B cell (primary cell): ENCODE results near the gene E2F2. TPM values are rescaled to one million over a fixed set of nuclear protein-coding genes. Genes with fewer than 3 reads are reported as not detected.

Experiments
- ATAC-seq: fragments of 200-7000 bp; cut with Tn5 transposase; one replicate; pipeline ENCODE4 v1.10.0; 2021; ENCODE audit warnings: low read depth, mild to moderate bottlenecking, moderate number of reproducible peaks, moderate library complexity
- CTCF ChIA-PET: fragments of 350-600 bp; sonication (Branson Sonifier 250); formaldehyde crosslinking; loops from one replicate; lab custom pipeline; 2021; ENCODE audit warnings: antibody characterized with exemption, inconsistent platforms; lab: Charles Lee
- POLR2A ChIA-PET: fragments of 350-600 bp; sonication (Branson Sonifier 250); formaldehyde crosslinking; loops from one replicate; lab custom pipeline; 2021; ENCODE audit warnings: antibody characterized with exemption; lab: Charles Lee
- DNase-seq: peaks from one replicate; pipeline ENCODE4 v3.0.0; 2013
- H2AFZ ChIP-seq: 2 replicates; pipeline ENCODE4 v1.6.1; 2012; ENCODE audit warnings: mild to moderate bottlenecking, low read depth, low read length; ENCODE audit not compliant: insufficient read depth, poor library complexity, severe bottlenecking
- H3K27ac ChIP-seq, 2 donors: 1 replicate in 1 of 2; 2 replicates in 1 of 2; pipeline ENCODE4 v1.5.1; 2012 to 2013; ENCODE audit warnings: low read length in 2 of 2, mild to moderate bottlenecking in 2 of 2, moderate library complexity in 1 of 2
- H3K27me3 ChIP-seq, 4 experiments: fragments of 200-600 bp in 1 of 4; sonication (generic) in 1 of 4; replicated peaks in 1 of 4; 1 replicate in 2 of 4; 2 replicates in 2 of 4; pipeline versions ENCODE4 v1.6.1 to v1.7.0; 2013 to 2016; ENCODE audit warnings: low read length in 3 of 4, mild to moderate bottlenecking in 2 of 4, mixed read lengths in 1 of 4, moderate library complexity in 1 of 4; ENCODE audit not compliant: insufficient read depth in 4 of 4, control insufficient read depth in 3 of 4; ENCODE audit errors: control extremely low read depth in 1 of 4
- H3K36me3 ChIP-seq, 2 experiments: replicated peaks in 1 of 2; 1 replicate in 1 of 2; 2 replicates in 1 of 2; pipeline versions ENCODE4 v1.6.1 to v1.7.1; 2013; ENCODE audit warnings: low read length in 1 of 2; ENCODE audit not compliant: insufficient read depth in 2 of 2, control insufficient read depth in 1 of 2; ENCODE audit errors: control extremely low read depth in 1 of 2, extremely low read depth in 1 of 2
- H3K4me1 ChIP-seq, 2 donors: fragments of 200-600 bp in 1 of 2; sonication (generic) in 1 of 2; 1 replicate in 1 of 2; 2 replicates in 1 of 2; pipeline versions ENCODE4 v1.5.1 to v1.6.1; 2013 to 2017; ENCODE audit warnings: low read length in 2 of 2; ENCODE audit not compliant: control insufficient read depth in 2 of 2, insufficient read depth in 2 of 2
- H3K4me2 ChIP-seq: replicated peaks from 2 replicates; pipeline ENCODE3; 2012; ENCODE audit warnings: mild to moderate bottlenecking, low read depth, low read length; ENCODE audit not compliant: poor library complexity, severe bottlenecking
- H3K4me3 ChIP-seq, 5 experiments: fragments of 200-600 bp in 1 of 5; sonication (generic) in 1 of 5; 1 replicate in 3 of 5; 2 replicates in 2 of 5; pipeline versions ENCODE4 v1.5.1 to v1.7.0; 2011 to 2016; ENCODE audit warnings: low read length in 4 of 5, mild to moderate bottlenecking in 4 of 5, low read depth in 2 of 5, control low read depth in 1 of 5, moderate library complexity in 1 of 5; ENCODE audit not compliant: insufficient read depth in 1 of 5; ENCODE audit errors: control extremely low read depth in 1 of 5, extremely low read depth in 1 of 5
- H3K79me2 ChIP-seq: fragments of 200-600 bp; sonication (generic); one replicate; pipeline ENCODE4 v1.6.0; 2016; ENCODE audit warnings: low read length; ENCODE audit not compliant: control insufficient read depth, insufficient read depth
- H3K9ac ChIP-seq: fragments of 200-600 bp; sonication (generic); 2 replicates; pipeline ENCODE4 v1.6.1; 2017; ENCODE audit warnings: mild to moderate bottlenecking, low read length, moderate library complexity
- H3K9me3 ChIP-seq, 3 donors: one replicate each; pipeline versions ENCODE4 v1.6.1 to v1.7.1; 2013; ENCODE audit warnings: low read length in 2 of 3; ENCODE audit not compliant: control insufficient read depth in 2 of 3, insufficient read depth in 1 of 3; ENCODE audit errors: control extremely low read depth in 1 of 3
- H4K20me1 ChIP-seq: 2 replicates; pipeline ENCODE4 v1.6.0; 2012; ENCODE audit warnings: mild to moderate bottlenecking, low read length; ENCODE audit not compliant: insufficient read depth, control insufficient read depth, poor library complexity, severe bottlenecking
- H3K27ac Mint-ChIP-seq: one replicate; pipeline ENCODE4 v1.8.0; 2021; ENCODE audit warnings: mixed read lengths
- H3K27me3 Mint-ChIP-seq: one replicate; pipeline ENCODE4 v1.8.0; 2021; ENCODE audit warnings: mixed read lengths
- H3K4me1 Mint-ChIP-seq: one replicate; pipeline ENCODE4 v1.8.0; 2021; ENCODE audit warnings: mixed read lengths
- H3K4me3 Mint-ChIP-seq: one replicate; pipeline ENCODE4 v1.8.0; 2021; ENCODE audit warnings: mixed read lengths
- H3K9me3 Mint-ChIP-seq: one replicate; pipeline ENCODE4 v1.8.0; 2022; ENCODE audit warnings: mixed read lengths; ENCODE audit not compliant: insufficient read depth
- CTCF ChIP-seq: fragments of 200-600 bp; IDR thresholded peaks from one replicate; pipeline ENCODE4 v1.8.0; 2022; ENCODE audit warnings: antibody characterized with exemption, mild to moderate bottlenecking
- EZH2 ChIP-seq: IDR thresholded peaks from 2 replicates; pipeline ENCODE4 v1.6.1; 2012; ENCODE audit warnings: borderline replicate concordance, low read depth, mild to moderate bottlenecking, moderate library complexity, low read length; ENCODE audit not compliant: insufficient read depth, poor library complexity, severe bottlenecking
- WGBS: methylation state at CpG from one replicate; pipeline ENCODE4 v1.1.5; 2013; ENCODE audit warnings: missing lambda C conversion rate; ENCODE audit not compliant: insufficient coverage; 5-methylcytosine and 5-hydroxymethylcytosine counted together
- intact Hi-C: fragments of 100-400 bp; cut with micrococcal nuclease; formaldehyde crosslinking; loops from one replicate; pipeline ENCODE4 v1.10.0; 2022
- polyA plus RNA-seq: library from polyadenylated mRNA; depleted of rRNA; stranded (reverse); fragments of >200 nt; gene quantifications from 2 replicates; pipeline ENCODE4 v1.2.3, GENCODE V29; 2012
- total RNA-seq, 2 donors: library from RNA; stranded (reverse); fragments of 120-200 nt in 1 of 2; gene quantifications; 1 replicate in 1 of 2; 2 replicates in 1 of 2; pipeline versions ENCODE4 v1.2.3 to v1.2.4, GENCODE V29; 2013 to 2022

Gene E2F2
- total and polyA plus RNA-seq, 2 donors (not counting 1 experiment from before 2014, with no cell fraction given), result 2.4 to 3.2 TPM

- Histone ChIP-seq H3K36me3 (no peaks in the 10 kb centered on the region), H3K9ac (no peak overlapping the region), H3K4me1 (peaks cover 9 to 17% of the 10 kb centered on the region in 2 donors), H3K27ac (no peak overlapping the region), H4K20me1 (no peaks in the 10 kb centered on the region), H2AFZ (no peak overlapping the region), H3K4me2 (no peak overlapping the region), H3K9me3 (peaks cover 0 to 5% (median 0%) of the 10 kb centered on the region in 3 donors), H3K4me3 (no peak overlapping the region), H3K79me2 (no peaks in the 10 kb centered on the region), H3K27me3 (peaks cover 0 to 27% (median 12%) of the 10 kb centered on the region in 4 experiments)
- WGBS, result 98% methylated on average over 7 of the region's 9 CpGs
- ChIA-PET POLR2A (no interaction called here), CTCF (no interaction called here)
- intact Hi-C loops, result no loop called here
- Mint-ChIP-seq H3K27me3 (peaks cover 22% of the 10 kb centered on the region), H3K27ac (no peak overlapping the region), H3K4me3 (no peak overlapping the region), H3K9me3 (no peaks in the 10 kb centered on the region), H3K4me1 (peaks cover 24% of the 10 kb centered on the region)
- ATAC-seq (no peak), DNase-seq (no peak)
- no peak for TF ChIP-seq CTCF
- TF ChIP-seq EZH2, result no peak
Observed at GRCh38 chr1:23478896-23479665, 52.0 kb downstream of the E2F2 start.
